PFSK-1 (cell line): ENCODE data around the gene CXCL14.

Source experiments
- FOXP2 ChIP-seq: optimal IDR thresholded peaks from 2 replicates; pipeline ENCODE3; 2011; ENCODE audit warnings: borderline replicate concordance, control low read depth, inconsistent platforms; ENCODE audit not compliant: insufficient read depth; ENCODE audit errors: extremely low read length, extremely low read depth
- POLR2AphosphoS5 ChIP-seq: IDR thresholded peaks from 2 replicates; pipeline ENCODE4 v1.6.1; 2012; ENCODE audit warnings: low read depth, mild to moderate bottlenecking, control low read depth, low read length, moderate library complexity
- SIN3A ChIP-seq: IDR thresholded peaks from 2 replicates; pipeline ENCODE4 v1.6.1; 2012; ENCODE audit warnings: mild to moderate bottlenecking, low read length, moderate library complexity, borderline replicate concordance; ENCODE audit not compliant: insufficient read depth
- TAF1 ChIP-seq: IDR thresholded peaks from 2 replicates; pipeline ENCODE4 v1.6.1; 2012; ENCODE audit warnings: low read length, control low read depth, borderline replicate concordance; ENCODE audit not compliant: insufficient read depth
- TF ChIP-seq, protein P1 (sequence below), 2 experiments: IDR thresholded peaks; 2 replicates each; pipeline versions ENCODE4 v1.6.1 to v1.8.0; 2011 to 2012; ENCODE audit warnings: low read depth in 2 of 2, low read length in 2 of 2, control low read depth in 1 of 2, inconsistent platforms in 1 of 2, mild to moderate bottlenecking in 1 of 2, moderate library complexity in 1 of 2; ENCODE audit not compliant: insufficient read depth in 1 of 2

DNA sequence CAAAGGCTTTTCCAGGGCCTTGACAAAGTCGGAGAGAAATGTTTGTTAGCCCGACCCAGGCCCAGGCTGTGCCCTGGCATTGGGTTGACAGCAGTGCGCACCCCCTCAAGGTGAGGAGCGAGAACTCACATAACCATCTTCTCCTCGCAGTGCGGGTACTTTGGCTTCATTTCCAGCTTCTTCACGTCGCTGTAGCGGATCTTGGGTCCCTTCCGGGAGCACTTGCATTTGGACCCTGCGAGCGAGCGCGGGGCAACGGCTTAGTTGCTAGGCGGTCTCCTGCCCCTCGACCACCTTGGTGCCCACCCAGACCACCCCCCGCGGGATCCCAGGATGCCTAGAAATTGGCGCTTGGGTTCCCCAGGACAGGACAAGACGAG lies 496 bp downstream of the CXCL14 start:
- no peak for TF ChIP-seq POLR2AphosphoS5
- TF ChIP-seq SIN3A = no peak
- TF ChIP-seq TAF1 = no peak
- TF ChIP-seq, protein P1, sequence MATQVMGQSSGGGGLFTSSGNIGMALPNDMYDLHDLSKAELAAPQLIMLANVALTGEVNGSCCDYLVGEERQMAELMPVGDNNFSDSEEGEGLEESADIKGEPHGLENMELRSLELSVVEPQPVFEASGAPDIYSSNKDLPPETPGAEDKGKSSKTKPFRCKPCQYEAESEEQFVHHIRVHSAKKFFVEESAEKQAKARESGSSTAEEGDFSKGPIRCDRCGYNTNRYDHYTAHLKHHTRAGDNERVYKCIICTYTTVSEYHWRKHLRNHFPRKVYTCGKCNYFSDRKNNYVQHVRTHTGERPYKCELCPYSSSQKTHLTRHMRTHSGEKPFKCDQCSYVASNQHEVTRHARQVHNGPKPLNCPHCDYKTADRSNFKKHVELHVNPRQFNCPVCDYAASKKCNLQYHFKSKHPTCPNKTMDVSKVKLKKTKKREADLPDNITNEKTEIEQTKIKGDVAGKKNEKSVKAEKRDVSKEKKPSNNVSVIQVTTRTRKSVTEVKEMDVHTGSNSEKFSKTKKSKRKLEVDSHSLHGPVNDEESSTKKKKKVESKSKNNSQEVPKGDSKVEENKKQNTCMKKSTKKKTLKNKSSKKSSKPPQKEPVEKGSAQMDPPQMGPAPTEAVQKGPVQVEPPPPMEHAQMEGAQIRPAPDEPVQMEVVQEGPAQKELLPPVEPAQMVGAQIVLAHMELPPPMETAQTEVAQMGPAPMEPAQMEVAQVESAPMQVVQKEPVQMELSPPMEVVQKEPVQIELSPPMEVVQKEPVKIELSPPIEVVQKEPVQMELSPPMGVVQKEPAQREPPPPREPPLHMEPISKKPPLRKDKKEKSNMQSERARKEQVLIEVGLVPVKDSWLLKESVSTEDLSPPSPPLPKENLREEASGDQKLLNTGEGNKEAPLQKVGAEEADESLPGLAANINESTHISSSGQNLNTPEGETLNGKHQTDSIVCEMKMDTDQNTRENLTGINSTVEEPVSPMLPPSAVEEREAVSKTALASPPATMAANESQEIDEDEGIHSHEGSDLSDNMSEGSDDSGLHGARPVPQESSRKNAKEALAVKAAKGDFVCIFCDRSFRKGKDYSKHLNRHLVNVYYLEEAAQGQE (IDR thresholded peaks at IDR 0.05; ENCODE audit: insufficient read depth in 1 of 2, low read depth in 2 of 2, low read length in 2 of 2) = no peak
- TF ChIP-seq FOXP2 = no peak
